Measurements from ENCODE around the gene PLCB1.

Gene PLCB1

GRCh38 chr20:8568075-8568474, 436.0 kb downstream of the PLCB1 start:
- H3K4me1 ChIP-seq = no peaks in the 10 kb centered on the region
- TF ChIP-seq CTCF (IDR thresholded peaks at IDR 0.05) = no peak
- no peaks in the 10 kb centered on the region for H3K36me3 ChIP-seq
- no peak for DNase-seq
- no peak overlapping the region for H3K27ac ChIP-seq
- H3K9me3 ChIP-seq = peaks cover 0 to 7% (median 0%) of the 10 kb centered on the region in 3 donors
- H3K27me3 ChIP-seq = no peaks in the 10 kb centered on the region
- intact Hi-C loops (cut with DNase I; ENCODE audit: low total_unique reads) = no loop called here
- no peak overlapping the region for H3K4me3 ChIP-seq

GRCh38 chr20:8569766-8570165, 437.7 kb downstream of the PLCB1 start:
- intact Hi-C loops (cut with DNase I; ENCODE audit: low total_unique reads) = no loop called here
- no peak overlapping the region for H3K27ac ChIP-seq
- DNase-seq = no peak
- H3K9me3 ChIP-seq = no peaks in the 10 kb centered on the region
- H3K4me1 ChIP-seq = no peaks in the 10 kb centered on the region
- no peaks in the 10 kb centered on the region for H3K36me3 ChIP-seq
- no peak for TF ChIP-seq CTCF (IDR thresholded peaks at IDR 0.05)
- H3K4me3 ChIP-seq = no peak overlapping the region
- H3K27me3 ChIP-seq = no peaks in the 10 kb centered on the region

GRCh38 chr20:8571611-8572010, 439.5 kb downstream of the PLCB1 start:
- intact Hi-C loops (cut with DNase I; ENCODE audit: low total_unique reads) = no loop called here
- H3K36me3 ChIP-seq = no peaks in the 10 kb centered on the region
- H3K9me3 ChIP-seq = no peaks in the 10 kb centered on the region
- no peak overlapping the region for H3K27ac ChIP-seq
- H3K4me3 ChIP-seq = no peak overlapping the region
- no peak for DNase-seq
- no peak for TF ChIP-seq CTCF (IDR thresholded peaks at IDR 0.05)
- no peaks in the 10 kb centered on the region for H3K27me3 ChIP-seq
- H3K4me1 ChIP-seq = no peaks in the 10 kb centered on the region

- H3K4me1 ChIP-seq = no peaks in the 10 kb centered on the region
- no peak for TF ChIP-seq CTCF (IDR thresholded peaks at IDR 0.05)
- H3K27me3 ChIP-seq = no peaks in the 10 kb centered on the region
- H3K27ac ChIP-seq = no peak overlapping the region
- intact Hi-C loops (cut with DNase I; ENCODE audit: low total_unique reads) = no loop called here
- H3K4me3 ChIP-seq = no peak overlapping the region
- no peaks in the 10 kb centered on the region for H3K9me3 ChIP-seq
- H3K36me3 ChIP-seq = no peaks in the 10 kb centered on the region
- no peak for DNase-seq
Measured at GRCh38 chr20:8573686-8574085, 441.6 kb downstream of the PLCB1 start.

GRCh38 chr20:8575114-8575513, 443.0 kb downstream of the PLCB1 start:
- Histone ChIP-seq H3K36me3 (no peaks in the 10 kb centered on the region), H3K4me1 (no peaks in the 10 kb centered on the region), H3K4me3 (no peak overlapping the region), H3K9me3 (no peaks in the 10 kb centered on the region), H3K27me3 (no peaks in the 10 kb centered on the region), H3K27ac (no peak overlapping the region)
- TF ChIP-seq CTCF (IDR thresholded peaks at IDR 0.05) = no peak
- DNase-seq = no peak
- intact Hi-C loops (cut with DNase I; ENCODE audit: low total_unique reads) = no loop called here

GRCh38 chr20:8578161-8578865, 446.2 kb downstream of the PLCB1 start:
- no peak for DNase-seq
- H3K9me3 ChIP-seq = no peaks in the 10 kb centered on the region
- no peaks in the 10 kb centered on the region for H3K4me1 ChIP-seq
- H3K27me3 ChIP-seq = no peaks in the 10 kb centered on the region
- intact Hi-C loops (cut with DNase I; ENCODE audit: low total_unique reads) = no loop called here
- TF ChIP-seq CTCF (IDR thresholded peaks at IDR 0.05) = no peak
- H3K4me3 ChIP-seq = no peak overlapping the region
- no peaks in the 10 kb centered on the region for H3K36me3 ChIP-seq
- no peak overlapping the region for H3K27ac ChIP-seq
